ENCODE measurements around the gene RRP1.

RRP1 gene

GRCh38 chr21:43812957-43813655 is 23.7 kb downstream of the RRP1 start:
- no peaks in the 10 kb centered on the region for H3K9me3 Mint-ChIP-seq
- peaks cover 4% of the 10 kb centered on the region for H3K4me1 Mint-ChIP-seq
- H3K27me3 Mint-ChIP-seq (ENCODE audit: low read depth): no peaks in the 10 kb centered on the region
- no peak overlapping the region for H3K4me3 Mint-ChIP-seq
- no peak overlapping the region for H3K27ac Mint-ChIP-seq
- no peaks in the 10 kb centered on the region for H3K36me3 Mint-ChIP-seq (ENCODE audit: low read depth)
- TF ChIP-seq CTCF (IDR thresholded peaks at IDR 0.05; ENCODE audit: unreplicated experiment in 3 of 3): no peak

- Mint-ChIP-seq H3K27me3 (ENCODE audit: low read depth) (no peaks in the 10 kb centered on the region), H3K4me3 (no peak overlapping the region), H3K36me3 (ENCODE audit: low read depth) (no peaks in the 10 kb centered on the region), H3K27ac (no peak overlapping the region), H3K9me3 (peaks cover under 1% of the 10 kb centered on the region), H3K4me1 (peaks cover 4% of the 10 kb centered on the region)
- TF ChIP-seq CTCF (IDR thresholded peaks at IDR 0.05; ENCODE audit: unreplicated experiment in 3 of 3): no peak
Measured at GRCh38 chr21:43813656-43813980, 24.2 kb downstream of the RRP1 start.

GRCh38 chr21:43814215-43815106 is 25.1 kb downstream of the RRP1 start:
- Mint-ChIP-seq H3K36me3 (ENCODE audit: low read depth) (no peaks in the 10 kb centered on the region), H3K9me3 (peaks cover 5% of the 10 kb centered on the region), H3K4me1 (peaks cover 4% of the 10 kb centered on the region), H3K4me3 (no peak overlapping the region), H3K27ac (no peak overlapping the region), H3K27me3 (ENCODE audit: low read depth) (no peaks in the 10 kb centered on the region)
- no peak for TF ChIP-seq CTCF (IDR thresholded peaks at IDR 0.05; ENCODE audit: unreplicated experiment in 3 of 3)

- H3K4me1 Mint-ChIP-seq: peaks cover 4% of the 10 kb centered on the region
- peaks cover 5% of the 10 kb centered on the region for H3K9me3 Mint-ChIP-seq
- no peak for TF ChIP-seq CTCF (IDR thresholded peaks at IDR 0.05; ENCODE audit: unreplicated experiment in 3 of 3)
- H3K36me3 Mint-ChIP-seq (ENCODE audit: low read depth): peaks cover under 1% of the 10 kb centered on the region
- no peak overlapping the region for H3K27ac Mint-ChIP-seq
- H3K4me3 Mint-ChIP-seq: no peak overlapping the region
- no peaks in the 10 kb centered on the region for H3K27me3 Mint-ChIP-seq (ENCODE audit: low read depth)
Measured at GRCh38 chr21:43815107-43815613, 25.8 kb downstream of the RRP1 start.

- H3K4me3 Mint-ChIP-seq: no peak overlapping the region
- H3K36me3 Mint-ChIP-seq (ENCODE audit: low read depth): peaks cover 4% of the 10 kb centered on the region
- peaks cover 4% of the 10 kb centered on the region for H3K4me1 Mint-ChIP-seq
- H3K27me3 Mint-ChIP-seq (ENCODE audit: low read depth): no peaks in the 10 kb centered on the region
- no peak overlapping the region for H3K27ac Mint-ChIP-seq
- TF ChIP-seq CTCF (IDR thresholded peaks at IDR 0.05; ENCODE audit: unreplicated experiment in 3 of 3): no peak
- peaks cover 8% of the 10 kb centered on the region for H3K9me3 Mint-ChIP-seq
Measured at GRCh38 chr21:43815991-43816390, 26.6 kb downstream of the RRP1 start.
